HCT116 (cell line): ENCODE results near the gene MRAP2. TPM values are rescaled to one million over a fixed set of nuclear protein-coding genes. Genes with fewer than 3 reads are reported as not detected.

ENCODE experiments used
- ATAC-seq: fragments of 200-7000 bp; cut with Tn5 transposase; 2 replicates; pipeline ENCODE4 v1.9.1; 2020; ENCODE audit warnings: mild to moderate bottlenecking, moderate library complexity
- BruUV-seq: library from RNA; stranded (reverse); fragments of 400-500 nt; replicated peaks from 2 replicates; lab custom pipeline; 2021; lab: Mats Ljungman, UMichigan
- CTCF ChIA-PET: fragments of 300-600 bp; sonication (Branson Sonifier 250); formaldehyde crosslinking; loops from one replicate; lab custom pipeline; 2021; ENCODE audit warnings: antibody characterized with exemption; lab: Charles Lee
- POLR2A ChIA-PET: fragments of 300-600, 350-600 bp; sonication (Branson Sonifier 250); formaldehyde crosslinking; loops from one replicate; lab custom pipeline; 2021; ENCODE audit warnings: antibody characterized with exemption; lab: Charles Lee
- RAD21 ChIA-PET, 2 experiments: fragments of 300-600 bp; sonication (Branson Sonifier 250); formaldehyde crosslinking; loops; one replicate each; lab custom pipeline; 2023; ENCODE audit warnings: low total read pairs in 2 of 2; ENCODE audit not compliant: uncharacterized antibody in 2 of 2, unreplicated experiment in 2 of 2, low non-redundant PET in 1 of 2; lab: Charles Lee
- DNase-seq: peaks from one replicate; pipeline ENCODE4 v3.0.0-alpha.2; 2010; ENCODE audit warnings: low read depth, low spot score
- H2AFZ ChIP-seq: fragments of 200-600 bp; shearing (Covaris generic), sonication (generic); 2 replicates; pipeline ENCODE4 v1.6.1; 2017; ENCODE audit warnings: low read depth, mixed run types, mixed read lengths, antibody characterized with exemption, low read length; ENCODE audit not compliant: poor library complexity, severe bottlenecking
- H3K27ac ChIP-seq: 2 replicates; pipeline ENCODE4 v1.5.1; 2012; ENCODE audit warnings: low read depth, low read length
- H3K27me3 ChIP-seq: fragments of 200-600 bp; sonication (generic); 2 replicates; pipeline ENCODE4 v1.6.1; 2016; ENCODE audit warnings: mixed run types, low read length, mixed read lengths; ENCODE audit not compliant: insufficient read depth
- H3K36me3 ChIP-seq, 2 experiments: fragments of 200-500 bp in 1 of 2; fragments of 200-600 bp in 1 of 2; sonication (Bioruptor generic) in 1 of 2; sonication (generic) in 1 of 2; 2 replicates each; pipeline versions ENCODE4 v1.5.1 to v1.6.1; 2014 to 2016; ENCODE audit warnings: low read length in 2 of 2, inconsistent platforms in 1 of 2, mixed read lengths in 1 of 2, mixed run types in 1 of 2; ENCODE audit not compliant: insufficient read depth in 2 of 2, control insufficient read depth in 1 of 2
- H3K4me1 ChIP-seq, 2 experiments: fragments of 200-600 bp in 1 of 2; sonication (generic) in 1 of 2; 2 replicates each; pipeline versions ENCODE4 v1.5.1 to v1.6.1; 2012 to 2017; ENCODE audit warnings: low read length in 2 of 2, inconsistent platforms in 1 of 2, mild to moderate bottlenecking in 1 of 2, mixed read lengths in 1 of 2, mixed run types in 1 of 2, moderate library complexity in 1 of 2; ENCODE audit not compliant: insufficient read depth in 2 of 2, control insufficient read depth in 1 of 2
- H3K4me2 ChIP-seq: fragments of 200-600 bp; sonication (generic); 2 replicates; pipeline ENCODE4 v1.6.1; 2017; ENCODE audit warnings: mixed run types, low read length, mixed read lengths
- H3K4me3 ChIP-seq, 2 experiments: fragments of 200-600 bp in 1 of 2; sonication (generic) in 1 of 2; replicated peaks in 1 of 2; 2 replicates each; pipeline ENCODE4 v1.5.1; 2011 to 2016; ENCODE audit warnings: low read length in 2 of 2, control low read depth in 1 of 2, low read depth in 1 of 2, mild to moderate bottlenecking in 1 of 2, mixed read lengths in 1 of 2, mixed run types in 1 of 2
- H3K79me2 ChIP-seq: fragments of 200-600 bp; sonication (generic); 2 replicates; pipeline ENCODE4 v1.6.1; 2017; ENCODE audit warnings: mild to moderate bottlenecking, mixed run types, low read length, moderate library complexity, mixed read lengths; ENCODE audit not compliant: insufficient read depth
- H3K9ac ChIP-seq: fragments of 200-600 bp; sonication (generic); 2 replicates; pipeline ENCODE4 v1.6.1; 2016; ENCODE audit warnings: low read length, mixed read lengths
- H3K9me2 ChIP-seq: fragments of 200-600 bp; sonication (generic), shearing (Covaris generic); 2 replicates; pipeline ENCODE4 v1.6.1; 2017; ENCODE audit warnings: mixed run types, mild to moderate bottlenecking, moderate library complexity; ENCODE audit not compliant: insufficient read depth
- H3K9me3 ChIP-seq, 2 experiments: fragments of 200-500 bp in 1 of 2; fragments of 200-600 bp in 1 of 2; sonication (Bioruptor generic) in 1 of 2; sonication (generic) in 1 of 2; 2 replicates each; pipeline ENCODE4 v1.6.1; 2014 to 2017; ENCODE audit warnings: low read length in 2 of 2, mixed read lengths in 2 of 2, inconsistent platforms in 1 of 2, low read depth in 1 of 2, mild to moderate bottlenecking in 1 of 2, mixed run types in 1 of 2, moderate library complexity in 1 of 2; ENCODE audit not compliant: control insufficient read depth in 1 of 2, insufficient read depth in 1 of 2
- H4K20me1 ChIP-seq: fragments of 200-600 bp; sonication (generic), shearing (Covaris generic); 2 replicates; pipeline ENCODE4 v1.6.1; 2017; ENCODE audit warnings: mixed run types, mild to moderate bottlenecking, moderate library complexity; ENCODE audit not compliant: insufficient read depth
- CBX3 ChIP-seq: IDR thresholded peaks from 2 replicates; pipeline ENCODE4 v1.6.1; 2012; ENCODE audit warnings: low read depth
- EGR1 ChIP-seq: IDR thresholded peaks from 2 replicates; pipeline ENCODE4 v1.6.1; 2012; ENCODE audit warnings: low read depth
- EZH2 ChIP-seq: fragments of 200-600 bp; sonication (generic); IDR thresholded peaks from 2 replicates; pipeline ENCODE4 v1.6.1; 2017; ENCODE audit warnings: antibody characterized with exemption, mixed run types
- EZH2phosphoT487 ChIP-seq: fragments of 200-600 bp; IDR thresholded peaks from 2 replicates; pipeline ENCODE4 v1.6.1; 2018; ENCODE audit warnings: antibody characterized with exemption, borderline replicate concordance
- FOSL1 ChIP-seq: IDR thresholded peaks from 2 replicates; pipeline ENCODE4 v1.6.1; 2012; ENCODE audit warnings: low read depth
- MAX ChIP-seq: IDR thresholded peaks from 2 replicates; pipeline ENCODE4 v1.6.1; 2012
- POLR2AphosphoS5 ChIP-seq: IDR thresholded peaks from 2 replicates; pipeline ENCODE4 v1.6.1; 2011; ENCODE audit warnings: mild to moderate bottlenecking, low read depth, low read length, moderate library complexity
- SRF ChIP-seq: IDR thresholded peaks from 2 replicates; pipeline ENCODE4 v1.6.1; 2012; ENCODE audit warnings: low read depth
- TCF7L2 ChIP-seq: IDR thresholded peaks from 2 replicates; pipeline ENCODE4 v1.7.0; 2011; ENCODE audit warnings: borderline replicate concordance, inconsistent platforms; ENCODE audit not compliant: insufficient read depth, insufficient read length; ENCODE audit errors: extremely low read depth
- ZBTB33 ChIP-seq: IDR thresholded peaks from 2 replicates; pipeline ENCODE4 v1.6.1; 2011; ENCODE audit warnings: mild to moderate bottlenecking, low read length, moderate library complexity; ENCODE audit not compliant: insufficient replicate concordance; ENCODE audit errors: extremely low read depth
- ZFX ChIP-seq: fragments of 450-650 bp; IDR thresholded peaks from 2 replicates; pipeline ENCODE4 v1.6.1; 2017
- ZNF274 ChIP-seq: fragments of 200-500 bp; sonication (Bioruptor generic); IDR thresholded peaks from 2 replicates; pipeline ENCODE4 v1.6.1; 2014; ENCODE audit warnings: mild to moderate bottlenecking, low read depth, low read length, inconsistent platforms
- intact Hi-C: fragments of 100-400 bp; cut with micrococcal nuclease; formaldehyde crosslinking; loops from 2 replicates; pipeline ENCODE4 v1.10.0; 2022
- total RNA-seq: library from RNA; stranded (reverse); gene quantifications from one replicate; pipeline ENCODE4 v1.2.1, GENCODE V29; 2021; ENCODE audit not compliant: unreplicated experiment

Gene MRAP2
- total RNA-seq, 1 experiment from 2014 or later, result 1.4 TPM

GRCh38 chr6:84135291-84135690 is 101.7 kb downstream of the MRAP2 start:
- no peak overlapping the region for H3K27ac ChIP-seq
- ChIA-PET RAD21 (no interaction called here), POLR2A (no interaction called here)
- no peaks in the 10 kb centered on the region for H3K9me2 ChIP-seq
- no peak overlapping the region for H3K4me2 ChIP-seq
- no peaks in the 10 kb centered on the region for H3K79me2 ChIP-seq
- H3K27me3 ChIP-seq, result no peaks in the 10 kb centered on the region
- H3K9ac ChIP-seq, result no peak overlapping the region
- H3K4me1 ChIP-seq, result peaks cover 0 to 9% of the 10 kb centered on the region in 2 experiments; a peak in 3 of 4 replicates
- BruUV-seq, result no TSS peak
- no peak for TF ChIP-seq ZBTB33
- no peak for TF ChIP-seq POLR2AphosphoS5
- TF ChIP-seq ZNF274, result no peak
- no peak for TF ChIP-seq FOSL1
- no peak for TF ChIP-seq TCF7L2
- no peak for TF ChIP-seq MAX
- TF ChIP-seq CBX3, result no peak
- TF ChIP-seq ZFX, result no peak
- TF ChIP-seq EZH2phosphoT487, result no peak
- TF ChIP-seq SRF, result no peak
- TF ChIP-seq EZH2, result no peak
- TF ChIP-seq EGR1, result no peak
- TF ChIP-seq, all 23 proteins: peak for 0
- no peak overlapping the region for H2AFZ ChIP-seq
- no peak for ATAC-seq
- CTCF ChIA-PET, result no interaction called here
- intact Hi-C loops, result no loop called here
- H3K36me3 ChIP-seq, result no peaks in the 10 kb centered on the region
- H3K4me3 ChIP-seq, result no peak overlapping the region
- no peaks in the 10 kb centered on the region for H3K9me3 ChIP-seq
- H4K20me1 ChIP-seq, result no peaks in the 10 kb centered on the region
- no peak for DNase-seq
